Cardiac fibroblast (primary cell): ENCODE results near the gene OMP.

Experiments used
- DNase-seq, 2 donors: peaks; one replicate each; pipeline versions ENCODE4 v3.0.0 to v3.0.0-alpha.2; 2010; ENCODE audit warnings: low read depth in 2 of 2
- H3K4me3 ChIP-seq, 2 donors: replicated peaks in 1 of 2; 1 replicate in 1 of 2; 2 replicates in 1 of 2; pipeline ENCODE4 v1.5.1; 2011; ENCODE audit warnings: low read depth in 2 of 2, low read length in 2 of 2, mild to moderate bottlenecking in 2 of 2, moderate library complexity in 1 of 2
- CTCF ChIP-seq: IDR thresholded peaks from one replicate; pipeline ENCODE4 v1.5.1; 2011; ENCODE audit warnings: low read depth, mild to moderate bottlenecking, low read length, inconsistent platforms

Gene OMP

GRCh38 chr11:77126156-77126775 lies 23.6 kb downstream of the OMP start:
- H3K4me3 ChIP-seq, result no peak overlapping the region
- no peak for TF ChIP-seq CTCF
- no peak for DNase-seq

DNA sequence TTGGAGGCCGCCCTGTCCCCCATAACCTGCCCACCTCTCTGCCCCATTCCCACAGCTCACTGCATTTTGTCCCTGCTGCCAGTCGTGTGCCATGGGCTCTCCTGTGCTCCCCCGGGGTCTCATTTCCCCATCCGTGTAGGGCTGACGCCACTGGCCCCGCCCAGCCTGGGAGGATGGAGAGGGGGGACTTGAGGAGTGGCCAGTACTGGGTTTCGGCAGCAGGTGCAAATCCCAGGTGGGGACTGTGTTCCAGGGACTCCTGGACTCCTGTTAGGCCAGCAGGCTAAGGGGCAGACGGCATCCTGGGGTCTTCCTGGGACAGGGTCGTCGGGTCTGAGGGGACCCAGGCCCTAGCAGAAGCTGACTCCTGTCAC lies 24.2 kb downstream of the OMP start:
- peak overlapping the region; percentile 45 to 56 for H3K4me3 ChIP-seq
- TF ChIP-seq CTCF, result no peak
- no peak for DNase-seq

GRCh38 chr11:77127235-77127911 lies 24.7 kb downstream of the OMP start:
- peak; percentile 51 for DNase-seq
- peak overlapping the region; percentile 45 to 56 for H3K4me3 ChIP-seq
- TF ChIP-seq CTCF, result peak; percentile 98

- TF ChIP-seq CTCF, result no peak
- peak in 1 of 2 donors; percentile 54 for DNase-seq
- peak within 1 kb of the TSS; percentile 45 to 56 for H3K4me3 ChIP-seq
These were observed 25.5 kb downstream of the OMP start, which contains the start of gene MYO7A for GRCh38 chr11:77127920-77128691. Gene MYO7A, plus strand, starts transcription at chr11:77128246. Its CDS starts 2,389 bp downstream, at chr11:77130635.

DNA sequence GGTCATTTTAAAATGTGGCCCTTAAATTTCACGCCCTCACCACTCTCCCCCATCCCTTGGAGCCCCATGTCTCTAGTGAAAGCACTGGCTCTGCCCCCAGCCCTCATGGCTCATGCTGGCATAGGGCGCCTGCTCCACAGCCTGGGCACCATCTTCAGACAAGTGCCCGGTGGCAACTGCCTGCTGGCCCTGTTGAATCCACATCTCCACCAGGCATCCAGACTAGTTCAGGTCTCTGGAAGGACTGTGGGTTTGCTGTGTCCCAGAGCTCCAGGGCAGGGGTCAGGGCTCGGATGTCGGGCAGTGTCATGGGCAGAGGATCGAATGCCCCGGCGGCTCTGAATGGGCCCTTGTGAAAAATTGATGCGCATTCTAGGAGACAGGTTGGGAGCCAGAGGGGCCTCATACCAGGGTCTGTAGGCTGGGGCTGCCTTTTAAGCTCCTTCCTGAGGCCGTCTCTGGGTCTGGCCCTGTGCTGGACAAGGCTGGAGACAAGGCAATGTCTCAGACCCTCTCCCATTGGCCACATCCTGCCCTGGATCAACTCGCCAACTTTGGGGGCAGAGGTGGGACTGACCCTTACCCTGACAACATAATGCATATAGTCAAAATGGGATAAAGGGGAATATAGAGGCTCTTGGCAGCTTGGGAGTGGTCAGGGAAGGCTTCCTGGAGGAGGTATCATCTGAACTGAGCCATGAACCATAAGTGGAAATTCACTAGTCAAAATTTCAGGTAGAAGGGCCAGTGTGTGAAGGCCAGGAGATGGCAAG lies 26.6 kb downstream of the OMP start:
- H3K4me3 ChIP-seq, result no peak overlapping the region
- DNase-seq, result no peak
- no peak for TF ChIP-seq CTCF
